Adrenal gland (tissue), 5 donors: ENCODE measurements around the gene PPP1R1C.

ENCODE experiments used
- POLR2A ChIP-seq, 2 donors: fragments of 450-650 bp; IDR thresholded peaks; one replicate each; pipeline ENCODE4 v1.6.1; 2017; ENCODE audit warnings: antibody characterized with exemption in 2 of 2, mild to moderate bottlenecking in 2 of 2, moderate library complexity in 1 of 2
- TF ChIP-seq, protein P1 (sequence below), 6 experiments: fragments of 450-650 bp in 4 of 6; fragments of 200-600 bp in 2 of 6; sonication (generic) in 1 of 6; IDR thresholded peaks; 1 replicate in 5 of 6; 2 replicates in 1 of 6; pipeline versions ENCODE4 v1.5.1 to v1.8.0; 2016 to 2021; ENCODE audit warnings: antibody characterized with exemption in 6 of 6, mild to moderate bottlenecking in 2 of 6, moderate library complexity in 1 of 6
- donor health status: DM: no; HTN: no; CAD: no.

DNA sequence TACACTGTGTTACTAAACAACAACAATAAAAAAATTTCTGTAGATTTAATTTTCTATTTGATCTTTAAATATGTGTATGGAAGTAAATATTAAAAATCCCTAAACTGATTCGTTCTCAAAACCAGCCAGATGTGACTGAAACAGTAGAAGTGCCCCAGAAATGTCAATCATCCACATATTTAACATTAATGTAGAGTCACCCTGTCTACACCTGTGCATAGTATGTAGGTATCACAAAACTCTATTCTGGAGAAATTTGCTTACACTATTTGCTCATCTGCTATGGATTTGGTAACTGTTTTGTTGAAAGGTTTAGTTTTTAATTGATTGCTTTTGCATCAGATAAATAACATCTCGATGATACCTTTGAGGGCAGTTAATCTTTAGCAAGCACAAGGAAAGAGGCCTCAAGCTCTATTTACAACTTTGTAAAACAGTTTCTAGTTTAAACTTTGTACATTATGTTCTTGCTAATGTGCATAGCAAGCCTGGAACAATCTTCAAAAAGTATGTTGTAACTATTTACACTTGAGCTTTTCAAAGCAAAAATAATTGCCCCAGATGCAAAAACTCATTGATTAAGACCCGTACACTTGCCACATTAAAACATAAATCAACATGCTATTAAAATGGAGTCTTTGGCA lies 76.8 kb downstream of the PPP1R1C start:
- TF ChIP-seq, protein P1, sequence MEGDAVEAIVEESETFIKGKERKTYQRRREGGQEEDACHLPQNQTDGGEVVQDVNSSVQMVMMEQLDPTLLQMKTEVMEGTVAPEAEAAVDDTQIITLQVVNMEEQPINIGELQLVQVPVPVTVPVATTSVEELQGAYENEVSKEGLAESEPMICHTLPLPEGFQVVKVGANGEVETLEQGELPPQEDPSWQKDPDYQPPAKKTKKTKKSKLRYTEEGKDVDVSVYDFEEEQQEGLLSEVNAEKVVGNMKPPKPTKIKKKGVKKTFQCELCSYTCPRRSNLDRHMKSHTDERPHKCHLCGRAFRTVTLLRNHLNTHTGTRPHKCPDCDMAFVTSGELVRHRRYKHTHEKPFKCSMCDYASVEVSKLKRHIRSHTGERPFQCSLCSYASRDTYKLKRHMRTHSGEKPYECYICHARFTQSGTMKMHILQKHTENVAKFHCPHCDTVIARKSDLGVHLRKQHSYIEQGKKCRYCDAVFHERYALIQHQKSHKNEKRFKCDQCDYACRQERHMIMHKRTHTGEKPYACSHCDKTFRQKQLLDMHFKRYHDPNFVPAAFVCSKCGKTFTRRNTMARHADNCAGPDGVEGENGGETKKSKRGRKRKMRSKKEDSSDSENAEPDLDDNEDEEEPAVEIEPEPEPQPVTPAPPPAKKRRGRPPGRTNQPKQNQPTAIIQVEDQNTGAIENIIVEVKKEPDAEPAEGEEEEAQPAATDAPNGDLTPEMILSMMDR (IDR thresholded peaks at IDR 0.05) = no peak
- TF ChIP-seq POLR2A (IDR thresholded peaks at IDR 0.05) = no peak
